Mucosa of rectum (tissue), 2 donors: ENCODE measurements around the gene GIGYF1.
"Not testable (repeated sequence)": the region's sequence is repeated elsewhere in the genome, so short reads cannot be mapped to it uniquely, and the experiment has no call there.

Experiments used
- H3K27ac ChIP-seq, 2 donors: one replicate each; pipeline ENCODE4 v1.7.0; 2013; ENCODE audit warnings: inconsistent platforms in 2 of 2, low read depth in 2 of 2, low read length in 2 of 2
- H3K27me3 ChIP-seq, 2 donors: one replicate each; pipeline ENCODE4 v1.7.0; 2013; ENCODE audit warnings: low read length in 2 of 2; ENCODE audit not compliant: control insufficient read depth in 2 of 2, insufficient read depth in 2 of 2
- H3K36me3 ChIP-seq, 2 donors: one replicate each; pipeline ENCODE4 v1.7.0; 2013; ENCODE audit warnings: low read length in 2 of 2; ENCODE audit not compliant: control insufficient read depth in 2 of 2, insufficient read depth in 2 of 2
- H3K4me1 ChIP-seq, 2 donors: one replicate each; pipeline ENCODE4 v1.7.0; 2013; ENCODE audit warnings: low read length in 2 of 2, mild to moderate bottlenecking in 1 of 2; ENCODE audit not compliant: control insufficient read depth in 2 of 2, insufficient read depth in 2 of 2
- H3K4me3 ChIP-seq, 2 donors: one replicate each; pipeline ENCODE4 v1.7.0; 2013; ENCODE audit warnings: low read length in 2 of 2
- H3K9ac ChIP-seq, 2 donors: one replicate each; pipeline ENCODE4 v1.7.0; 2013; ENCODE audit warnings: low read length in 2 of 2, low read depth in 1 of 2, mild to moderate bottlenecking in 1 of 2
- H3K9me3 ChIP-seq, 2 donors: one replicate each; pipeline ENCODE4 v1.7.0; 2013; ENCODE audit warnings: low read length in 2 of 2; ENCODE audit not compliant: control insufficient read depth in 2 of 2
- donor health status: healthy.
- donor health status: Normal muscosa, but diverticular disease.

The GIGYF1 gene

GRCh38 chr7:100723732-100724275, 29.8 kb upstream of the GIGYF1 start:
- Histone ChIP-seq H3K4me1 (peaks cover 3 to 5% of the 10 kb centered on the region in 2 donors), H3K9me3 (no peaks in the 10 kb centered on the region), H3K27ac (no peak overlapping the region), H3K4me3 (no peak overlapping the region), H3K36me3 (no peaks in the 10 kb centered on the region), H3K27me3 (peaks cover 30 to 34% of the 10 kb centered on the region in 2 donors), H3K9ac (no peak overlapping the region)

GRCh38 chr7:100722480-100723212, 28.6 kb upstream of the GIGYF1 start:
- H3K9ac ChIP-seq, result no peak overlapping the region

GRCh38 chr7:100721505-100721812, 27.4 kb upstream of the GIGYF1 start:
- Histone ChIP-seq H3K9me3 (no peaks in the 10 kb centered on the region), H3K9ac (no peak overlapping the region), H3K4me3 (no peak overlapping the region), H3K27ac (no peak overlapping the region), H3K27me3 (peaks cover 30 to 34% of the 10 kb centered on the region in 2 donors), H3K4me1 (peaks cover 3 to 5% of the 10 kb centered on the region in 2 donors), H3K36me3 (no peaks in the 10 kb centered on the region)

More at GRCh38 chr7:100722480-100723212, 28.6 kb upstream of the GIGYF1 start:
- Histone ChIP-seq H3K9me3 (no peaks in the 10 kb centered on the region), H3K36me3 (no peaks in the 10 kb centered on the region), H3K4me3 (no peak overlapping the region), H3K27ac (no peak overlapping the region), H3K4me1 (peaks cover 3 to 5% of the 10 kb centered on the region in 2 donors), H3K27me3 (peaks cover 30 to 34% of the 10 kb centered on the region in 2 donors)

- no peak overlapping the region for H3K9ac ChIP-seq
- peaks cover 30 to 34% of the 10 kb centered on the region in 2 donors for H3K27me3 ChIP-seq
- H3K9me3 ChIP-seq, result no peaks in the 10 kb centered on the region
- no peak overlapping the region for H3K4me3 ChIP-seq
- H3K27ac ChIP-seq, result no peak overlapping the region
- H3K4me1 ChIP-seq, result peaks cover 3 to 5% of the 10 kb centered on the region in 2 donors
- H3K36me3 ChIP-seq, result no peaks in the 10 kb centered on the region
Measured at GRCh38 chr7:100720671-100721504, 26.8 kb upstream of the GIGYF1 start.

- no peak within 1 kb of the TSS for H3K27ac ChIP-seq
- peaks cover 30 to 34% of the 10 kb centered on the region in 2 donors for H3K27me3 ChIP-seq
- H3K4me3 ChIP-seq, result no peak within 1 kb of the TSS
- no peaks in the 10 kb centered on the region for H3K9me3 ChIP-seq
- peaks cover 3% of the 10 kb centered on the region in 2 donors for H3K4me1 ChIP-seq
- no peaks in the 10 kb centered on the region for H3K36me3 ChIP-seq
- no peak within 1 kb of the TSS for H3K9ac ChIP-seq
Measured at GRCh38 chr7:100720279-100720670, 26.2 kb upstream of the GIGYF1 start, which contains the start of gene EPO. Gene EPO (plus strand): TSS chr7:100720468. CDS start chr7:100720981, 513 bp downstream.

GRCh38 chr7:100719523-100720278, 25.7 kb upstream of the GIGYF1 start:
- H3K4me1 ChIP-seq, result peaks cover 0 to 3% of the 10 kb centered on the region in 2 donors
- no peak overlapping the region for H3K4me3 ChIP-seq
- H3K27ac ChIP-seq, result no peak overlapping the region
- no peak overlapping the region for H3K9ac ChIP-seq
- H3K27me3 ChIP-seq, result peaks cover 30 to 34% of the 10 kb centered on the region in 2 donors
- H3K9me3 ChIP-seq, result no peaks in the 10 kb centered on the region
- H3K36me3 ChIP-seq, result no peaks in the 10 kb centered on the region

GRCh38 chr7:100717073-100717472, 23.0 kb upstream of the GIGYF1 start:
- H3K9ac ChIP-seq, H3K4me3 ChIP-seq, H3K36me3 ChIP-seq, H3K9me3 ChIP-seq, H3K4me1 ChIP-seq, H3K27ac ChIP-seq: not testable (repeated sequence)
- H3K27me3 ChIP-seq, result peaks cover 21 to 24% of the 10 kb centered on the region in 2 donors

GRCh38 chr7:100714725-100715124, 20.7 kb upstream of the GIGYF1 start:
- Histone ChIP-seq H3K4me3 (no peak overlapping the region), H3K4me1 (peaks cover 0 to 3% of the 10 kb centered on the region in 2 donors), H3K9ac (no peak overlapping the region), H3K9me3 (no peaks in the 10 kb centered on the region), H3K27ac (no peak overlapping the region), H3K36me3 (no peaks in the 10 kb centered on the region), H3K27me3 (peaks cover 4 to 5% of the 10 kb centered on the region in 2 donors)

GRCh38 chr7:100711369-100711768, 17.3 kb upstream of the GIGYF1 start:
- Histone ChIP-seq H3K27me3 (no peaks in the 10 kb centered on the region), H3K4me3 (no peak overlapping the region), H3K9me3 (no peaks in the 10 kb centered on the region), H3K36me3 (peaks cover 0 to 2% of the 10 kb centered on the region in 2 donors), H3K4me1 (peaks cover 8% of the 10 kb centered on the region in 2 donors), H3K9ac (no peak overlapping the region), H3K27ac (no peak overlapping the region)
